IPS DF 6.9 (cell line): ENCODE results near the gene PPM1H.

Source experiments
- DNase-seq: peaks from one replicate; pipeline ENCODE4 v3.0.0-alpha.2; 2013; ENCODE audit warnings: low read depth, low spot score
- H3K27ac ChIP-seq: one replicate; pipeline ENCODE4 v1.5.1; 2013; ENCODE audit warnings: low read length, control low read depth
- H3K27me3 ChIP-seq: 2 replicates; pipeline ENCODE4 v1.6.1; 2013; ENCODE audit warnings: mild to moderate bottlenecking, low read length; ENCODE audit not compliant: control insufficient read depth, insufficient read depth
- H3K36me3 ChIP-seq: 2 replicates; pipeline ENCODE4 v1.6.1; 2013; ENCODE audit warnings: low read length; ENCODE audit not compliant: control insufficient read depth, insufficient read depth
- H3K4me1 ChIP-seq: 2 replicates; pipeline ENCODE4 v1.6.1; 2013; ENCODE audit warnings: low read length; ENCODE audit not compliant: control insufficient read depth, insufficient read depth
- H3K4me3 ChIP-seq: 2 replicates; pipeline ENCODE4 v1.5.1; 2013; ENCODE audit warnings: mild to moderate bottlenecking, low read length
- H3K9me3 ChIP-seq: 2 replicates; pipeline ENCODE4 v1.6.1; 2013; ENCODE audit warnings: low read length, inconsistent platforms; ENCODE audit not compliant: control insufficient read depth, insufficient read depth
- WGBS: extraction: QIAGEN DNeasy Blood & Tissue Kit; methylation state at CpG from one replicate; pipeline ENCODE4 v1.1.7; 2013; ENCODE audit warnings: mixed read lengths, missing lambda C conversion rate; ENCODE audit not compliant: insufficient read length, insufficient coverage; 5-methylcytosine and 5-hydroxymethylcytosine counted together

Gene PPM1H

DNA sequence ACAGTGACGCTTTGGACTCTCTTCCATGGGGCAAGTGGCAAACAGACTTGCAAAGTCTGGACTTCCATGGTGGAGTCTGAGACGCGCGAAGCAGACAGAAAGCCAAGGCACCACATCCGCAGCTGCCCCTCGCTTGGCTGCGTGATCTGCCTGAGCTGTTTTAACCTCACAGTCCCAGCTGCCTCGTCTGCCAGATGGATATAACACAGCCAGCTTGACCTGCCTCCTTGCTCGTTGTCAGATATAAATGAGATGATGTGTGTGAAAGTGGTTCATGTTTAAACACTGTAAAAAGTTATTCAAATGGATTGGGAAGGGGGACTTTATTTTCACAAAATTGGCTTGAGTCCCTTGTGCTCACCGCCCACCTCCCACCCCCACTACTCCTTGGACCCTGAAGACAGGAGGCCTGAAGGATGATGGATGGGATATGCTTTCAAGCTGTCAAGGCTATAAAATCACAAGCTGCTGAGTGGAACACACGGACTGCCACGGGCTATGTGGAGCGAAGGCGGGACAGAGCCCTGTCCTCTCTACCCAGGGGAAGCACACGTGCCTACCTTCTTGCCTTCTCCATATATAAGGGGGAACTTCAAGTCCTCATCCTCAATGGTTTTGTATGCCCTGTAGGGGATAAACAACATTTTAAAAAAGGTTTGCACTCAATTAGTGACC, 241.4 kb downstream of the PPM1H start:
- H3K27ac ChIP-seq, result no peak overlapping the region
- no peak overlapping the region for H3K4me3 ChIP-seq
- H3K36me3 ChIP-seq, result no peaks in the 10 kb centered on the region
- DNase-seq, result no peak
- no peaks in the 10 kb centered on the region for H3K4me1 ChIP-seq
- WGBS, result no CpG with 5 or more reads among the region's 15 CpGs
- no peaks in the 10 kb centered on the region for H3K27me3 ChIP-seq
- no peaks in the 10 kb centered on the region for H3K9me3 ChIP-seq

DNA sequence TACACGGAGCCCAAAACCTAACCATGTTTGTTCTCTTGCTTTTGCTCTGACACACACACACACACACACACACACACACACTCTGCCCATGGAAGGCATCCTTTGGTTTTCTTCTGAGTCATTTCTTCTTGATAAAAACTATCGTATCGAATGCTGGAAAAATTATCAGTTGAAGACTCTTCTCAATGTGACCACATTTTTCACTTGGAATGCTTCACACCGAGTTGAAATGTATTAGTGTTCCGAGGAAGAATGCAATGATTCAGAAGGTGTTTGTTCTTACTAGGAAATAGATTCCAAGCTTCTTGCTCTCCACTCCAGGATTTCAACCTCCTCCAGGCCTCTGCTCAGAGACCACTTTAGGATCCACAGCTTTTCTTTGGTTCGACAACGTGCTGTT, 242.1 kb downstream of the PPM1H start:
- H3K27ac ChIP-seq, result no peak overlapping the region
- no CpG with 5 or more reads among the region's 7 CpGs for WGBS

DNA sequence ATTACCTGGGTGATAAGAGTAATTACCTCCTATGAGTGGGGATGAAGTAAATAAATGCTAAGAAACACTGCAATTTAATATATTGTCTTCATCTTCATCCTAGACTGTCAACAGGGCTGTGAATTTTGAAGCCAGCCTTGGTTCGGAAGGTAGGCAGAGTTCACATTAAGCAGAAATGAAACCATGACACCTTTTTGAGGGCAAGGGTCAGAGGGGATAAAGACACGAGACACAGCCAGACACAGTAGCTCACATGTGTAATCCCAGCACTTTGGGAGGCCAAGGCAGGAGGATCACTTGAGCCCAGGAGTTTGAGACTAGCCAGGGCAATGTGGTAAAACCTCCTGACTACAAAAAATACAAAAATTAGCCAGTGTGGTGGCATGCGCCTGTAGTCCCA, 243.6 kb downstream of the PPM1H start:
- no peaks in the 10 kb centered on the region for H3K9me3 ChIP-seq
- no CpG with 5 or more reads among the region's 3 CpGs for WGBS
- no peaks in the 10 kb centered on the region; the same call in 1 of the 2 replicates for H3K4me1 ChIP-seq
- no peak overlapping the region for H3K4me3 ChIP-seq
- H3K27me3 ChIP-seq, result no peaks in the 10 kb centered on the region
- DNase-seq, result no peak
- H3K36me3 ChIP-seq, result no peaks in the 10 kb centered on the region
- H3K27ac ChIP-seq, result no peak overlapping the region

More for the DNA sequence above, 242.1 kb downstream of the PPM1H start:
- Histone ChIP-seq H3K4me1 (no peaks in the 10 kb centered on the region; the same call in 1 of the 2 replicates), H3K9me3 (no peaks in the 10 kb centered on the region), H3K4me3 (no peak overlapping the region), H3K27me3 (no peaks in the 10 kb centered on the region), H3K36me3 (no peaks in the 10 kb centered on the region)
- no peak for DNase-seq

GRCh38 chr12:62689042-62689839, 245.7 kb downstream of the PPM1H start:
- no peak for DNase-seq
- Histone ChIP-seq H3K4me1 (no peaks in the 10 kb centered on the region; the same call in none of the 2 replicates), H3K27ac (no peak overlapping the region), H3K9me3 (no peaks in the 10 kb centered on the region), H3K4me3 (no peak overlapping the region), H3K27me3 (no peaks in the 10 kb centered on the region), H3K36me3 (no peaks in the 10 kb centered on the region)
- WGBS, result no CpG with 5 or more reads among the region's 6 CpGs

DNA sequence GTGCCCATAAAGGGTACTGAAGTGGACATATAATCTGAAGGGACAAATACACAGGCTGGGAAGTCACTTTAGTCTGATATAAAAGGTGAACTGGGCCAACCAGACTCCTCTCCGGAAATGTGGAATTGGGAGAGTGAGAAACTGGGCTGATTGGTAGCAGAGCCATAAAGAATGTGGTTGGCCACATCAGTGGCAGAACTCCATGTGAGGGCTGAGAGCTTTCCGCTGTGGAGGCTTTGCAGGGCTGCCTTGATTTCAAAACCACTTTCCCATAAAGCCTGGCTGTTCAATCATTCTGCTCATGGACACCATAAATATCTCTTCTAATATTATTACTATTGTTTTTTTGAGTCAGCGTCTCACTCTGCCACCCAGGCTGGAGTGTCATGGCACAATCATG, 248.0 kb downstream of the PPM1H start:
- no CpG with 5 or more reads among the region's 3 CpGs for WGBS
- H3K9me3 ChIP-seq, result no peaks in the 10 kb centered on the region
- no peaks in the 10 kb centered on the region for H3K36me3 ChIP-seq
- H3K27ac ChIP-seq, result no peak overlapping the region
- DNase-seq, result no peak
- H3K4me3 ChIP-seq, result no peak overlapping the region
- H3K4me1 ChIP-seq, result peaks cover 2% of the 10 kb centered on the region
- H3K27me3 ChIP-seq, result no peaks in the 10 kb centered on the region

- Histone ChIP-seq H3K27ac (no peak overlapping the region), H3K4me1 (peaks cover 2% of the 10 kb centered on the region), H3K9me3 (no peaks in the 10 kb centered on the region), H3K27me3 (no peaks in the 10 kb centered on the region), H3K4me3 (no peak overlapping the region), H3K36me3 (no peaks in the 10 kb centered on the region)
- WGBS, result no CpG with 5 or more reads among the region's 7 CpGs
- DNase-seq, result no peak
These were observed 250.2 kb downstream of the PPM1H start for GRCh38 chr12:62684570-62685295.

- no peak for DNase-seq
These were observed 251.0 kb downstream of the PPM1H start for GRCh38 chr12:62683776-62684569.

GRCh38 chr12:62681306-62681705, 253.6 kb downstream of the PPM1H start:
- no peak for DNase-seq
- Histone ChIP-seq H3K4me3 (no peak overlapping the region), H3K9me3 (no peaks in the 10 kb centered on the region), H3K27ac (no peak overlapping the region), H3K27me3 (no peaks in the 10 kb centered on the region), H3K4me1 (peaks cover 2% of the 10 kb centered on the region; the same call in 1 of the 2 replicates), H3K36me3 (0 out of 2 replicates have a peak, but pooled peaks cover 4% of the 10 kb centered on the region)
- WGBS, result no CpG with 5 or more reads among the region's 4 CpGs

More at GRCh38 chr12:62683776-62684569, 251.0 kb downstream of the PPM1H start:
- Histone ChIP-seq H3K36me3 (no peaks in the 10 kb centered on the region), H3K27ac (no peak overlapping the region), H3K4me3 (no peak overlapping the region), H3K27me3 (no peaks in the 10 kb centered on the region), H3K9me3 (no peaks in the 10 kb centered on the region), H3K4me1 (peaks cover 2% of the 10 kb centered on the region)
- no CpG with 5 or more reads among the region's 7 CpGs for WGBS

DNA sequence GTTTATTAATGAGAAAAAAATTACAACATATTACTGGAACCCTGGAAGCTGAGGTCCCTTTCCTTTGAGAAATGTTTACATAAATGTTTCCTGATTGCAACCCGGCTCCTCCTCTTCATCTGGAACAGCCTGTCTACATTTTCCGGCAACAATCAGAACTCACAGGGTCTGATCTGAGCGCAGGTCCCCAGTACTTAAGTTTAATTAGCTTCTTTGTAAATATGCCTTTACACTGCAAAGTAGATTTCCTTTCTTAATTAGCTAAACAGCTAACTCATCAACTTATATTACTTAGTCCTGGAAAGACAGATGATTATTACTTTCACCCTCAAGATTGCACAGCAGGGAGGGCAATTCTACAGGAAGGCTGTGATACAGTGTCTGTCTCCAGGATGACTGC, 255.3 kb downstream of the PPM1H start:
- Histone ChIP-seq H3K27me3 (no peaks in the 10 kb centered on the region), H3K4me1 (0 out of 2 replicates have a peak, but pooled peaks cover 2% of the 10 kb centered on the region), H3K36me3 (0 out of 2 replicates have a peak, but pooled peaks cover 6% of the 10 kb centered on the region), H3K9me3 (no peaks in the 10 kb centered on the region), H3K4me3 (no peak overlapping the region), H3K27ac (no peak overlapping the region)
- no peak for DNase-seq
- WGBS, result no CpG with 5 or more reads among the region's 3 CpGs

DNA sequence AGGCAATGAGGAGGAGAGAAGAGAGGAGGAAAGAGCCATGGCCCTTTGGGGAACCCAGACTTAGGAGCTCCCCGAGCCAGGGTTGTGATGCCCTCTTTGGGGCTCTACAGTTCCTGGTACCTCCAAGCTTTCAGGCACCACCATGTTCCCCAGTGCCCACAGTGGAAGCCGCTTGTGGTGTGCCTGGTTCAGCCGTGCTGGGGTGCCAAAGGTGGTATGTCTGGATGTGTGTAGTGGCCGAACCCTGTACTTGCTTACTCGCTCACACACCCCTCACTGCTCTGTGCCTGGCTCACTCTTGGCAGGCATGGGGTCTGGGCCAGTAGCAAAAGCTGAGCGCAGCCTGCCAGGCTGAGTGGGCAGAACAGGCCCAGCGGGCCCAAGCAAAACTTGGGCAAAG, 257.6 kb downstream of the PPM1H start:
- no CpG with 5 or more reads among the region's 7 CpGs for WGBS
- Histone ChIP-seq H3K27ac (no peak overlapping the region), H3K27me3 (no peaks in the 10 kb centered on the region), H3K9me3 (no peaks in the 10 kb centered on the region), H3K4me3 (no peak overlapping the region), H3K36me3 (0 out of 2 replicates have a peak, but pooled peaks cover 6% of the 10 kb centered on the region), H3K4me1 (no peaks in the 10 kb centered on the region)
- no peak for DNase-seq
